IMR-90 (cell line): ENCODE data around the gene OPA3. TPM values are rescaled to one million over a fixed set of nuclear protein-coding genes. Genes with fewer than 3 reads are reported as not detected.

Experiments used
- ATAC-seq: fragments of 200-7000 bp; cut with Tn5 transposase; 2 replicates; pipeline ENCODE4 v1.9.1; 2020; ENCODE audit warnings: low read depth, mild to moderate bottlenecking, moderate library complexity
- BruUV-seq: library from RNA; stranded (reverse); fragments of 400-500 nt; replicated peaks from 2 replicates; lab custom pipeline; 2021; lab: Mats Ljungman, UMichigan
- CTCF ChIA-PET: fragments of 300-600 bp; formaldehyde crosslinking; extraction: SDS; loops from one replicate; lab custom pipeline; 2021; ENCODE audit warnings: antibody characterized with exemption; lab: Yijun Ruan, JAX
- POLR2A ChIA-PET: fragments of 300-600 bp; sonication (Branson Sonifier 250); formaldehyde crosslinking; loops from one replicate; lab custom pipeline; 2022; ENCODE audit warnings: antibody characterized with exemption; ENCODE audit not compliant: unreplicated experiment; lab: Charles Lee
- DNase-seq: peaks from one replicate; pipeline ENCODE4 v3.0.0; 2013
- H2AFZ ChIP-seq: replicated peaks from 2 replicates; pipeline ENCODE3; 2013; ENCODE audit warnings: low read length, mild to moderate bottlenecking; ENCODE audit not compliant: poor library complexity
- H2AK5ac ChIP-seq: 2 replicates; pipeline ENCODE4 v1.6.1; 2013; ENCODE audit warnings: low read depth, low read length, inconsistent platforms
- H2AK9ac ChIP-seq: replicated peaks from 2 replicates; pipeline ENCODE3; 2013; ENCODE audit warnings: mild to moderate bottlenecking, low read depth, low read length, moderate library complexity; ENCODE audit not compliant: poor library complexity
- H2BK120ac ChIP-seq: 2 replicates; pipeline ENCODE4 v1.6.1; 2013; ENCODE audit warnings: low read depth, low read length, inconsistent platforms
- H2BK15ac ChIP-seq: 3 replicates; pipeline ENCODE4 v1.6.1; 2013; ENCODE audit warnings: low read depth, low read length, inconsistent platforms
- H2BK20ac ChIP-seq: 2 replicates; pipeline ENCODE4 v1.6.1; 2013; ENCODE audit warnings: low read depth, mild to moderate bottlenecking, inconsistent platforms, low read length, moderate library complexity
- H2BK5ac ChIP-seq: 2 replicates; pipeline ENCODE4 v1.6.1; 2013; ENCODE audit warnings: mild to moderate bottlenecking, low read depth, low read length, inconsistent platforms; ENCODE audit not compliant: poor library complexity, severe bottlenecking
- H3K14ac ChIP-seq: replicated peaks from 2 replicates; pipeline ENCODE4 v1.6.1; 2013; ENCODE audit warnings: low read depth, low read length, inconsistent platforms
- H3K18ac ChIP-seq: 2 replicates; pipeline ENCODE4 v1.6.1; 2013; ENCODE audit warnings: low read depth, low read length, control low read depth
- H3K23ac ChIP-seq: 2 replicates; pipeline ENCODE4 v1.6.1; 2013; ENCODE audit warnings: low read depth, low read length, inconsistent platforms
- H3K27ac ChIP-seq: 2 replicates; pipeline ENCODE4 v1.5.1; 2013; ENCODE audit warnings: mild to moderate bottlenecking, control low read depth, low read length; ENCODE audit not compliant: insufficient read depth
- H3K27me3 ChIP-seq: 2 replicates; pipeline ENCODE4 v1.6.1; 2013; ENCODE audit warnings: low read length; ENCODE audit not compliant: control insufficient read depth, insufficient read depth
- H3K36me3 ChIP-seq: 2 replicates; pipeline ENCODE4 v1.6.1; 2013; ENCODE audit warnings: low read length, mixed read lengths; ENCODE audit not compliant: control insufficient read depth, insufficient read depth
- H3K4ac ChIP-seq: 2 replicates; pipeline ENCODE4 v1.6.1; 2013; ENCODE audit warnings: low read depth, low read length, inconsistent platforms
- H3K4me1 ChIP-seq: 2 replicates; pipeline ENCODE4 v1.6.1; 2013; ENCODE audit warnings: low read length, mixed read lengths; ENCODE audit not compliant: control insufficient read depth, insufficient read depth
- H3K4me2 ChIP-seq: 2 replicates; pipeline ENCODE4 v1.6.1; 2013; ENCODE audit warnings: low read depth, mild to moderate bottlenecking, control low read depth, low read length, moderate library complexity
- H3K4me3 ChIP-seq: 2 replicates; pipeline ENCODE4 v1.5.1; 2013; ENCODE audit warnings: low read depth, mild to moderate bottlenecking, control low read depth, low read length, moderate library complexity; ENCODE audit not compliant: insufficient read depth
- H3K56ac ChIP-seq: 2 replicates; pipeline ENCODE4 v1.6.1; 2013; ENCODE audit warnings: low read length, inconsistent platforms; ENCODE audit not compliant: insufficient read depth; ENCODE audit errors: extremely low read depth
- H3K79me1 ChIP-seq, 2 experiments: 2 replicates each; pipeline ENCODE4 v1.6.1; 2013; ENCODE audit warnings: low read length in 2 of 2, inconsistent platforms in 1 of 2, low read depth in 1 of 2
- H3K9ac ChIP-seq: 2 replicates; pipeline ENCODE4 v1.6.1; 2013; ENCODE audit warnings: low read depth, low read length, control low read depth
- H3K9me1 ChIP-seq: 2 replicates; pipeline ENCODE4 v1.6.1; 2013; ENCODE audit warnings: low read length, inconsistent platforms; ENCODE audit not compliant: insufficient read depth
- H3K9me3 ChIP-seq: 2 replicates; pipeline ENCODE4 v1.6.1; 2013; ENCODE audit warnings: low read length; ENCODE audit not compliant: control insufficient read depth, insufficient read depth
- H4K20me1 ChIP-seq: 2 replicates; pipeline ENCODE4 v1.6.1; 2013; ENCODE audit warnings: low read length, inconsistent platforms; ENCODE audit not compliant: insufficient read depth
- H4K5ac ChIP-seq: 2 replicates; pipeline ENCODE4 v1.6.1; 2013; ENCODE audit warnings: mild to moderate bottlenecking, low read depth, low read length, control low read depth
- H4K8ac ChIP-seq, 2 experiments: 2 replicates each; pipeline ENCODE4 v1.6.1; 2013; ENCODE audit warnings: low read depth in 2 of 2, low read length in 2 of 2, control low read depth in 1 of 2, inconsistent platforms in 1 of 2
- H4K91ac ChIP-seq: 2 replicates; pipeline ENCODE4 v1.6.1; 2013; ENCODE audit warnings: low read depth, low read length, inconsistent platforms; ENCODE audit not compliant: insufficient read depth
- BHLHE40 ChIP-seq: fragments of 150-350 bp; IDR thresholded peaks from 2 replicates; pipeline ENCODE4 v1.6.1; 2016; ENCODE audit warnings: mild to moderate bottlenecking, low read depth, low read length
- CEBPB ChIP-seq: IDR thresholded peaks from 2 replicates; pipeline ENCODE4 v1.6.1; 2012; ENCODE audit warnings: low read depth, low read length, improper control_type of control experiment
- CHD1 ChIP-seq: IDR thresholded peaks from 2 replicates; pipeline ENCODE4 v1.6.1; 2012; ENCODE audit warnings: low read depth, low read length, improper control_type of control experiment
- ELK1 ChIP-seq: fragments of 150-350 bp; IDR thresholded peaks from 2 replicates; pipeline ENCODE4 v1.6.1; 2016; ENCODE audit warnings: low read depth, mild to moderate bottlenecking, low read length, moderate library complexity, borderline replicate concordance
- FOS ChIP-seq: fragments of 150-350 bp; IDR thresholded peaks from 2 replicates; pipeline ENCODE4 v1.6.1; 2016; ENCODE audit warnings: low read depth, low read length
- MAFK ChIP-seq: IDR thresholded peaks from 2 replicates; pipeline ENCODE4 v1.6.1; 2012; ENCODE audit warnings: low read depth, low read length, improper control_type of control experiment
- MAZ ChIP-seq: IDR thresholded peaks from 2 replicates; pipeline ENCODE4 v1.6.1; 2012; ENCODE audit warnings: low read depth, mild to moderate bottlenecking, low read length, improper control_type of control experiment, moderate library complexity, borderline replicate concordance
- MXI1 ChIP-seq: IDR thresholded peaks from 2 replicates; pipeline ENCODE4 v1.6.1; 2012; ENCODE audit warnings: low read depth, mild to moderate bottlenecking, low read length, moderate library complexity, borderline replicate concordance
- NFE2L2 ChIP-seq: fragments of 150-350 bp; IDR thresholded peaks from 2 replicates; pipeline ENCODE4 v1.6.1; 2016; ENCODE audit warnings: low read depth, mild to moderate bottlenecking, low read length
- RCOR1 ChIP-seq: IDR thresholded peaks from 2 replicates; pipeline ENCODE4 v1.6.1; 2012; ENCODE audit warnings: mild to moderate bottlenecking, low read length, improper control_type of control experiment; ENCODE audit not compliant: insufficient replicate concordance
- SMC3 ChIP-seq: fragments of 150-350 bp; IDR thresholded peaks from 2 replicates; pipeline ENCODE4 v1.6.1; 2016; ENCODE audit warnings: low read depth, mild to moderate bottlenecking, antibody characterized with exemption, low read length, moderate library complexity
- USF2 ChIP-seq: fragments of 150-350 bp; IDR thresholded peaks from 2 replicates; pipeline ENCODE4 v1.6.1; 2017; ENCODE audit warnings: mild to moderate bottlenecking, antibody characterized with exemption, low read length, low read depth
- WGBS, 2 experiments: methylation state at CpG; one replicate each; pipeline versions ENCODE4 v1.1.5 to v1.1.7; 2013; ENCODE audit warnings: missing lambda C conversion rate in 2 of 2; ENCODE audit not compliant: insufficient read length in 1 of 2; ENCODE audit errors: extremely low coverage in 2 of 2; 5-methylcytosine and 5-hydroxymethylcytosine counted together
- dilution Hi-C: fragments of 300-500 bp; cut with HindIII; formaldehyde crosslinking; loops from one replicate; pipeline ENCODE4 v1.14.3; 2018; ENCODE audit warnings: low sequenced_read_pairs; ENCODE audit not compliant: unreplicated experiment
- in situ Hi-C: fragments of 300-500 bp; cut with MboI; formaldehyde crosslinking; loops from 3 replicates; pipeline ENCODE4 v1.14.3; 2019; ENCODE audit warnings: low sequenced_read_pairs, inconsistent platforms, mixed read lengths
- intact Hi-C: fragments of 100-400 bp; cut with micrococcal nuclease; formaldehyde crosslinking; loops from 2 replicates; pipeline ENCODE4 v1.10.0; 2022
- polyA plus RNA-seq, 3 experiments: library from polyadenylated mRNA; depleted of rRNA; stranded (reverse); fragments of >200 nt; gene quantifications; 2 replicates each; pipeline ENCODE4 v1.2.3, GENCODE V29; 2012; ENCODE audit warnings: low replicate concordance in 1 of 3
- total RNA-seq: library from RNA; depleted of rRNA; stranded (reverse); fragments of >200 nt; gene quantifications from 2 replicates; pipeline ENCODE4 v1.2.3, GENCODE V29; 2012

Gene OPA3
- total and polyA plus RNA-seq, 2 of the 4 experiments (the other 2 are of a cell fraction): 5.2 to 9.6 TPM

- TF ChIP-seq FOS (peak; percentile 3; the same call in 1 of the 2 replicates), MXI1 (peak; percentile 13; the same call in 1 of the 2 replicates)
Observed at GRCh38 chr19:45506246-45506988, 78.2 kb downstream of the OPA3 start (continued).

GRCh38 chr19:45505996-45506245 is 78.7 kb downstream of the OPA3 start:
- H3K14ac ChIP-seq: peak overlapping the region; percentile 97
- peak overlapping the region; percentile 85 for H3K4ac ChIP-seq
- ATAC-seq: no peak
- intact Hi-C loops (loop anchor here (5.0 kb wide), 2 partner anchors 136 to 186 kb away; partner anchors contain the start of genes QPCTL and SNRPD2), in situ Hi-C loops (no loop called here), dilution Hi-C loops (no loop called here)
- H3K9ac ChIP-seq: peak overlapping the region; percentile 19
- H2AK9ac ChIP-seq: peak overlapping the region; percentile 91
- H2BK15ac ChIP-seq: peak overlapping the region; percentile 100; the same call in 2 of the 3 replicates
- peak overlapping the region; percentile 89 for H2BK20ac ChIP-seq
- peak overlapping the region; percentile 63 for H2BK5ac ChIP-seq
- H2BK120ac ChIP-seq: peak overlapping the region; percentile 95
- peak overlapping the region; percentile 83 for H4K91ac ChIP-seq
- H3K4me3 ChIP-seq: peak overlapping the region; percentile 92; the same call in 1 of the 2 replicates
- H3K9me3 ChIP-seq: no peaks in the 10 kb centered on the region
- peak overlapping the region; percentile 98 for H3K23ac ChIP-seq
- H4K8ac ChIP-seq: peak overlapping the region; percentile 83 to 91
- H3K4me1 ChIP-seq: peaks cover 11% of the 10 kb centered on the region
- no TSS peak for BruUV-seq
- H3K18ac ChIP-seq: peak overlapping the region; percentile 15; the same call in 1 of the 2 replicates
- CTCF ChIA-PET: interaction anchor here (0.6 to 0.7 kb wide), 2 partner anchors 201 to 872 kb away, joined by 3 read pairs; no protein-coding TSS in a partner anchor
- H3K9me1 ChIP-seq: peaks cover 12% of the 10 kb centered on the region
- H2AFZ ChIP-seq: peak overlapping the region; percentile 98
- peaks cover 0 to 41% of the 10 kb centered on the region in 2 experiments; a peak in 2 of 4 replicates for H3K79me1 ChIP-seq
- no peaks in the 10 kb centered on the region for H3K27me3 ChIP-seq
- no peak overlapping the region for H3K56ac ChIP-seq
- DNase-seq: no peak
- peak overlapping the region; percentile 51 for H4K5ac ChIP-seq
- WGBS, 2 experiments: no CpG with 5 or more reads among the region's 5 CpGs
- H3K4me2 ChIP-seq: peak overlapping the region; percentile 81
- H4K20me1 ChIP-seq: peaks cover 21% of the 10 kb centered on the region
- POLR2A ChIA-PET: no interaction called here
- peaks cover 2% of the 10 kb centered on the region; the same call in 1 of the 2 replicates for H3K36me3 ChIP-seq
- H3K27ac ChIP-seq: peak overlapping the region; percentile 36
- peak overlapping the region; percentile 100 for H2AK5ac ChIP-seq
- TF ChIP-seq CEBPB (no peak), USF2 (no peak), RCOR1 (no peak), SMC3 (no peak), MAZ (no peak), BHLHE40 (no peak), ELK1 (no peak), NFE2L2 (no peak), CHD1 (no peak), MAFK (no peak)
